PC-3 (cell line): ENCODE data around the gene PLA1A. TPM values are rescaled to one million over a fixed set of nuclear protein-coding genes. Genes with fewer than 3 reads are reported as not detected.
A peak's percentile ranks its signal among the peaks of the same experiment; 100 is the strongest.

ENCODE experiments used
- ATAC-seq: fragments of 200-7000 bp; cut with Tn5 transposase; 2 replicates; pipeline ENCODE4 v1.9.1; 2020; ENCODE audit warnings: mild to moderate bottlenecking, moderate library complexity
- BruUV-seq: library from RNA; stranded (reverse); fragments of 400-500 nt; replicated peaks from 2 replicates; lab custom pipeline; 2021; lab: Mats Ljungman, UMichigan
- CTCF ChIA-PET: fragments of 300-600 bp; sonication (Branson Sonifier 250); formaldehyde crosslinking; loops from one replicate; lab custom pipeline; 2022; ENCODE audit warnings: antibody characterized with exemption; lab: Charles Lee
- POLR2A ChIA-PET: fragments of 300-600 bp; sonication (Branson Sonifier 250); formaldehyde crosslinking; loops from one replicate; lab custom pipeline; 2022; ENCODE audit warnings: antibody characterized with exemption; ENCODE audit not compliant: unreplicated experiment; lab: Charles Lee
- DNase-seq: peaks from one replicate; pipeline ENCODE4 v3.0.0-alpha.2; 2015
- H2AFZ ChIP-seq: fragments of 300-600 bp; sonication (generic); 2 replicates; pipeline ENCODE4 v1.6.0; 2016; ENCODE audit warnings: antibody characterized with exemption, low read length
- H3F3A ChIP-seq: fragments of 300-600 bp; sonication (generic); one replicate; pipeline ENCODE4 v1.6.0; 2017; ENCODE audit warnings: antibody characterized with exemption, low read length, control low read depth, mild to moderate bottlenecking; ENCODE audit not compliant: unreplicated experiment
- H3K27ac ChIP-seq: fragments of 300-600 bp; sonication (generic); 2 replicates; pipeline ENCODE4 v1.5.1; 2016; ENCODE audit warnings: mild to moderate bottlenecking, low read length
- H3K27me3 ChIP-seq: fragments of 300-600 bp; sonication (generic); 2 replicates; pipeline ENCODE4 v1.6.1; 2016; ENCODE audit warnings: low read length, mixed read lengths
- H3K36me3 ChIP-seq: fragments of 300-600 bp; sonication (generic); 2 replicates; pipeline ENCODE4 v1.6.1; 2016; ENCODE audit warnings: low read depth, mixed run types, low read length, mixed read lengths
- H3K4me1 ChIP-seq: fragments of 300-600 bp; sonication (generic); 2 replicates; pipeline ENCODE4 v1.5.1; 2016; ENCODE audit warnings: low read length; ENCODE audit not compliant: insufficient read depth
- H3K4me2 ChIP-seq: fragments of 300-600 bp; sonication (generic); 2 replicates; pipeline ENCODE4 v1.6.0; 2016; ENCODE audit warnings: low read length
- H3K4me3 ChIP-seq: fragments of 300-600 bp; sonication (generic); 2 replicates; pipeline ENCODE4 v1.5.1; 2016; ENCODE audit warnings: mild to moderate bottlenecking, low read length, mixed read lengths
- H3K79me2 ChIP-seq: fragments of 300-600 bp; sonication (generic); 2 replicates; pipeline ENCODE4 v1.6.1; 2017; ENCODE audit warnings: low read length, mixed read lengths
- H3K9ac ChIP-seq: fragments of 300-600 bp; sonication (generic); 2 replicates; pipeline ENCODE4 v1.6.0; 2016; ENCODE audit warnings: mild to moderate bottlenecking, low read length
- H3K9me2 ChIP-seq: fragments of 300-600 bp; sonication (generic); replicated peaks from 2 replicates; pipeline ENCODE4 v1.6.1; 2016; ENCODE audit warnings: mixed run types, low read length, mixed read lengths
- H3K9me3 ChIP-seq: fragments of 300-600 bp; sonication (generic); 2 replicates; pipeline ENCODE4 v1.6.1; 2016; ENCODE audit warnings: low read length, mixed read lengths
- H4K20me1 ChIP-seq: fragments of 300-600 bp; sonication (generic); 2 replicates; pipeline ENCODE4 v1.6.1; 2016; ENCODE audit warnings: low read length, mixed read lengths
- EZH2 ChIP-seq: fragments of 300-600 bp; sonication (generic); IDR thresholded peaks from one replicate; pipeline ENCODE4 v1.6.1; 2017; ENCODE audit warnings: antibody characterized with exemption, mild to moderate bottlenecking, low read length; ENCODE audit not compliant: unreplicated experiment
- EZH2phosphoT487 ChIP-seq: fragments of 300-600 bp; sonication (generic); IDR thresholded peaks from 2 replicates; pipeline ENCODE4 v1.6.1; 2018; ENCODE audit warnings: mild to moderate bottlenecking, antibody characterized with exemption, low read length, borderline replicate concordance
- intact Hi-C: fragments of 100-400 bp; cut with micrococcal nuclease; formaldehyde crosslinking; loops from 2 replicates; pipeline ENCODE4 v1.9.0; 2023
- total RNA-seq: library from RNA; depleted of rRNA; stranded (reverse); fragments of >200 nt; gene quantifications from 2 replicates; pipeline ENCODE4 v1.2.3, GENCODE V29; 2014
- TF ChIP-seq, protein P1 (sequence below): fragments of 300-600 bp; sonication (generic); conservative IDR thresholded peaks from 2 replicates; pipeline ENCODE4 v1.5.1; 2017; ENCODE audit warnings: antibody characterized with exemption, low read depth, mild to moderate bottlenecking, low read length

Gene PLA1A
- total RNA-seq, 1 experiment from 2014 or later = 0.36 TPM

DNA sequence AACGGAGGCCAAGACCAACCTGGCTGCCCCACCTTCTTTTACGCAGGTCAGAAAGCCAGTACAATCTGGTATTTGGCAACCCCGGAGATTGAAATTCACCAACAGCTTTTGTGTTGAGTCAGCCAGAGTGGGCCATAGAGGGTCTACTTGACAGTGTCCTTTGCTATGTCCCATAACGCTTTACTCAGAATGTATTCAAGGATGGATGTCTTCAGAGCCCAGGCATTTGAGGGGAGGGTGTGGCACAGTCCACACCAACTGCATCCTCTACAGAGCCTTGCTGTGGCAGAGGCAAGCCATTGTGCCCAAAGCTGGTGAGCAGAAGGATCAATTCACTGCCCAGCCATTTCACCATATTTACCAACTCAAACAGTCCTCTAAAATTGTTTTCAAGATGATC lies 18.4 kb downstream of the PLA1A start:
- Histone ChIP-seq H3K27me3 (no peaks in the 10 kb centered on the region), H3K4me1 (peaks cover 13% of the 10 kb centered on the region), H3K4me3 (no peak overlapping the region), H3K79me2 (no peaks in the 10 kb centered on the region), H3K27ac (no peak overlapping the region), H3K9me2 (no peaks in the 10 kb centered on the region), H3K9ac (no peak overlapping the region), H4K20me1 (no peaks in the 10 kb centered on the region), H3K9me3 (no peaks in the 10 kb centered on the region), H3K4me2 (no peak overlapping the region), H3F3A (no peaks in the 10 kb centered on the region), H2AFZ (no peak overlapping the region), H3K36me3 (no peaks in the 10 kb centered on the region)
- ATAC-seq = no peak
- TF ChIP-seq EZH2phosphoT487 (no peak), EZH2 (no peak)
- TF ChIP-seq, protein P1, sequence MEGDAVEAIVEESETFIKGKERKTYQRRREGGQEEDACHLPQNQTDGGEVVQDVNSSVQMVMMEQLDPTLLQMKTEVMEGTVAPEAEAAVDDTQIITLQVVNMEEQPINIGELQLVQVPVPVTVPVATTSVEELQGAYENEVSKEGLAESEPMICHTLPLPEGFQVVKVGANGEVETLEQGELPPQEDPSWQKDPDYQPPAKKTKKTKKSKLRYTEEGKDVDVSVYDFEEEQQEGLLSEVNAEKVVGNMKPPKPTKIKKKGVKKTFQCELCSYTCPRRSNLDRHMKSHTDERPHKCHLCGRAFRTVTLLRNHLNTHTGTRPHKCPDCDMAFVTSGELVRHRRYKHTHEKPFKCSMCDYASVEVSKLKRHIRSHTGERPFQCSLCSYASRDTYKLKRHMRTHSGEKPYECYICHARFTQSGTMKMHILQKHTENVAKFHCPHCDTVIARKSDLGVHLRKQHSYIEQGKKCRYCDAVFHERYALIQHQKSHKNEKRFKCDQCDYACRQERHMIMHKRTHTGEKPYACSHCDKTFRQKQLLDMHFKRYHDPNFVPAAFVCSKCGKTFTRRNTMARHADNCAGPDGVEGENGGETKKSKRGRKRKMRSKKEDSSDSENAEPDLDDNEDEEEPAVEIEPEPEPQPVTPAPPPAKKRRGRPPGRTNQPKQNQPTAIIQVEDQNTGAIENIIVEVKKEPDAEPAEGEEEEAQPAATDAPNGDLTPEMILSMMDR = no peak
- intact Hi-C loops = no loop called here
- DNase-seq = no peak
- BruUV-seq = no TSS peak
- ChIA-PET POLR2A (no interaction called here), CTCF (no interaction called here)

DNA sequence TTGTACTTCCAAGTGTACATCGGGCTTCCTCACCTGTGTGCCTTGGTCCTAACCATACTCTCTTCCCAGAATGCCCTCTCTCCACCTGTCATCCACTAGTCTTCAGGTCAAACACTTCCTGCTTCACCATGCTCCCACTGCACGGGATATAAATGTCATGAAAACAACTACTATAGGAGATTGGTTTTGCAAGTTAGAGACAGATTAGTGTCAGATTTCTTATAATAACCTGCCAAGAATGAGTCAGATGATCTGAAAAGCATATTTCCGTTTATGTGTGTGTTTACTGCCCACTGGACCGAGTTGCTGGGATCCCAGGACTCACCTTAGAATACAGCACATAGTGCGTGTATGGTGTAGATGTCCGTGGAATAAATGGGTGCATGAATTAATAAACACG lies 21.4 kb downstream of the PLA1A start:
- ChIA-PET POLR2A (no interaction called here), CTCF (no interaction called here)
- no peaks in the 10 kb centered on the region for H3K9me3 ChIP-seq
- BruUV-seq = no TSS peak
- no peaks in the 10 kb centered on the region for H3F3A ChIP-seq
- no peaks in the 10 kb centered on the region for H3K27me3 ChIP-seq
- TF ChIP-seq, protein P1 = peak; percentile 37; the same call in 1 of the 2 replicates
- TF ChIP-seq EZH2 = no peak
- no peaks in the 10 kb centered on the region for H4K20me1 ChIP-seq
- no peaks in the 10 kb centered on the region for H3K79me2 ChIP-seq
- peak overlapping the region; percentile 17 for H3K27ac ChIP-seq
- H3K4me3 ChIP-seq = peak overlapping the region; percentile 7; the same call in 1 of the 2 replicates
- H3K4me1 ChIP-seq = peaks cover 13% of the 10 kb centered on the region
- peak; percentile 67 for DNase-seq
- no peaks in the 10 kb centered on the region for H3K9me2 ChIP-seq
- no peak overlapping the region for H3K9ac ChIP-seq
- intact Hi-C loops = loop anchor here (1.0 kb wide), 2 partner anchors 45 to 58 kb away; partner anchors contain the start of gene COX17
- H3K36me3 ChIP-seq = no peaks in the 10 kb centered on the region
- peak overlapping the region; percentile 67 for H3K4me2 ChIP-seq
- ATAC-seq = peak; percentile 91
- H2AFZ ChIP-seq = peak overlapping the region; percentile 69

DNA sequence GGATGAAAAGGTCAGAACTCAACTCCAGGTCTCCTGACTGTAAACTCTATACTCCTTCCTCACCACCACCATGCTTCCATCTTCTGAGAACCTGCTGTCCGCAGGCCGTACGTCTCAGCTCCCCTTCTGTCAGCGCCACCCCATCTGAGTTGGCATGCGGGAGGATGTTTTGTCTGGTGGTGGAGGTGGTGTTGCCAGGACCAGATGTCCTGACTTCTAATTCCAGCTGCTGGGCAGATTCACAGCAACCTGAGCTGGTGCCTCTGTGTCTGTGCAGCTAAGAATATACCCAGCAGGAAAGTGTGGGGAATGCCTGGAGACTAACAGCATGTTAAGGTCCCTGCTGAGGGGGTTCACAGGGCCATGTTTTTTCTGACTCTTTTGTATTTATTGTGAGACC lies 23.2 kb downstream of the PLA1A start:
- ATAC-seq = no peak
- TF ChIP-seq EZH2phosphoT487 = no peak
- TF ChIP-seq, protein P1 = no peak
- no peak for TF ChIP-seq EZH2
- H3K79me2 ChIP-seq = no peaks in the 10 kb centered on the region
- H3F3A ChIP-seq = no peaks in the 10 kb centered on the region
- intact Hi-C loops = no loop called here
- no peak overlapping the region for H3K9ac ChIP-seq
- no peak overlapping the region for H3K4me3 ChIP-seq
- H3K4me2 ChIP-seq = no peak overlapping the region
- H4K20me1 ChIP-seq = no peaks in the 10 kb centered on the region
- H3K36me3 ChIP-seq = no peaks in the 10 kb centered on the region
- peaks cover 13% of the 10 kb centered on the region for H3K4me1 ChIP-seq
- H3K9me2 ChIP-seq = no peaks in the 10 kb centered on the region
- DNase-seq = no peak
- CTCF ChIA-PET = no interaction called here
- H3K9me3 ChIP-seq = no peaks in the 10 kb centered on the region
- POLR2A ChIA-PET = no interaction called here
- no peak overlapping the region for H2AFZ ChIP-seq
- H3K27me3 ChIP-seq = no peaks in the 10 kb centered on the region
- no TSS peak for BruUV-seq
- no peak overlapping the region for H3K27ac ChIP-seq
